Measurements from ENCODE around the gene ZSWIM7.

Gene ZSWIM7

DNA sequence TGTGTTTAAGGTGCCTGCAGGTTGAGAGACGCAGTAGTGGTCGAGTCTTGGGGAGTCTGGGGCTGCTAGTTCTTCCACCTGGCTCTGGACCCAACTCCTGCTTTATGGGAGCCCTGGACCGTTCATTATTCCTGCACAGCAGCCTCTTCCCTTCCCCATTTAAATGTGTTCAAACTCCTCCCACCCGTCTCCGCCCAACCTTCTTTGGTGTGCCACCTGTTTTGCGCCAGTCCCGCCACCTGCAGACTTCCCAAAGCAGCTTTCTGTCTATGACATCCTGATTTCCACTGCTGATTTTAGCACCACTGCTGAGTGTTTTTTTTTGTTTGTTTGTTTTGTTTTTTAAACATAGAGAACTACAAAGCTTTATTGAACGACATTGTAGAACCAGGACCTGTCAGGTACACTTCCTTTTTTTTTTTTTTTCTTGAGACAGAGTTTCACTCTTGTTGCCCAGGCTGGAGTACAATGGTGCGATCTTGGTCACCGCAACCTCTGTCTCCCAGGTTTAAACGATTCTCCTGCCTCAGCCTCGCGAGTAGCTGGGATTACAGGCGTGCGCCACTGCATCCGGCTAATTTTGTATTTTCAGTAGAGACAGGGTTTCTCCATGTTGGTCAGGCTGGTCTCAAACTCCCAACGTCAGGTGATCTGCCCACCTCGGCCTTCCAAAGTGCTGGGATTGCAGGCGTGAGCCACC is 41.7 kb downstream of the ZSWIM7 start:
- TF ChIP-seq, protein P1, sequence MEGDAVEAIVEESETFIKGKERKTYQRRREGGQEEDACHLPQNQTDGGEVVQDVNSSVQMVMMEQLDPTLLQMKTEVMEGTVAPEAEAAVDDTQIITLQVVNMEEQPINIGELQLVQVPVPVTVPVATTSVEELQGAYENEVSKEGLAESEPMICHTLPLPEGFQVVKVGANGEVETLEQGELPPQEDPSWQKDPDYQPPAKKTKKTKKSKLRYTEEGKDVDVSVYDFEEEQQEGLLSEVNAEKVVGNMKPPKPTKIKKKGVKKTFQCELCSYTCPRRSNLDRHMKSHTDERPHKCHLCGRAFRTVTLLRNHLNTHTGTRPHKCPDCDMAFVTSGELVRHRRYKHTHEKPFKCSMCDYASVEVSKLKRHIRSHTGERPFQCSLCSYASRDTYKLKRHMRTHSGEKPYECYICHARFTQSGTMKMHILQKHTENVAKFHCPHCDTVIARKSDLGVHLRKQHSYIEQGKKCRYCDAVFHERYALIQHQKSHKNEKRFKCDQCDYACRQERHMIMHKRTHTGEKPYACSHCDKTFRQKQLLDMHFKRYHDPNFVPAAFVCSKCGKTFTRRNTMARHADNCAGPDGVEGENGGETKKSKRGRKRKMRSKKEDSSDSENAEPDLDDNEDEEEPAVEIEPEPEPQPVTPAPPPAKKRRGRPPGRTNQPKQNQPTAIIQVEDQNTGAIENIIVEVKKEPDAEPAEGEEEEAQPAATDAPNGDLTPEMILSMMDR (IDR thresholded peaks at IDR 0.05; ENCODE audit: low read length, missing control alignments), result no peak
- H3K4me3 ChIP-seq (replicated peaks; ENCODE audit: low read depth, low read length), result no peak overlapping the region
- no peak for DNase-seq (ENCODE audit: low read depth)

DNA sequence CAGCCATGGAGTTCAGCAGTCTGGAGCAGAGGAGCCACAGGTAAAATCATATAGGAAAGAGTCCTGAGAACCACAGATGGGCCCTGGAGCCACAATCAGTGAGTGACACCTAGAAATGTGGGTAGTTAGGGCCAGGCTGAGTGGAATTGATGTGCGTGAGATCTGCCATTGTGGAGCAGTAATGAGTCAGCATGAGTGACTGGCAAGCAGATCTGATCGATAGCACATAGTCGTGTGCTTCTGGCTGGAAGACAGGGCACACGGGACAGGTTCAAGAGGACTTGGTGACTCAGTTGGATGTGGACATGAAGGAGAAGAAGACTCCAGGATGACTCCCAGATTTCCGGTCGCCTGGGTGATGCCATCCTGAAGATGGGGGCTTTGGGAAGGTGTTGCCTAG is 42.3 kb downstream of the ZSWIM7 start:
- H3K4me3 ChIP-seq (replicated peaks; ENCODE audit: low read depth, low read length), result no peak overlapping the region
- TF ChIP-seq, protein P1 (IDR thresholded peaks at IDR 0.05; ENCODE audit: low read length, missing control alignments), result no peak
- DNase-seq (ENCODE audit: low read depth), result no peak

DNA sequence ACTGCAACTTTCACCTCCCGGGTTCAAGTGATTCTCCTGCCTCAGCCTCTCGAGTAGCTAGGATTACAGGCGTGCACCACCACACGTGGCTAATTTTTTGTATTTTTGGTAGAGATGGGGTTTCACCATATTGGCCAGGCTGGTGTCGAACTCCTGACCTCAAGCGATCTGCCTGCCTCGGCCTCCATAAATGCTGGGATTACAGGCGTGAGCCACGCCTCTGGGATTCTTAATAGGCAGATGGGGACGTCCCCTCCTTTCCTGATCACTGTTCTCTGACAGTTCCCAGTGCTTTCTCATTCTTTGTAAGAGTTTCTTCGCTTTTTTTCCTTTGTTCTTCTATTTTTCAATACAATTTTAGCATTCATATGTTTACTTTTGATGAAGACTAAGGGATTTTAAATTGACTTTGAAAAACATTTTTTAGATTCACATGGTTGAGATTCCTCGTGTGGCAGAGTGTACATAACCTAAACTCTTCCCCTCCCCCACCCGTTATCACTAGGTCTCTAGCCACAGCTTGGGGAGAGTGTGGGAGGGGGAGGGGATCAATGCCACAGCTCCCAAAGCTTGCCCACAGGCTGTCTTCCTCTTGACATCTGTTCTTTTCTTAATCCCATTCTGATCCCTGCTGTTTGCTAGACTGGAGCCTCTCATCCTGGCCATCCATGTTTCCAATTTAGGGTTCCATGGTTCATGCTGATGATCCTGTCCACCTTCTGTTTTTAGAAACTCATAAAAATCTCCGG is 43.5 kb downstream of the ZSWIM7 start:
- no peak for DNase-seq (ENCODE audit: low read depth)

DNA sequence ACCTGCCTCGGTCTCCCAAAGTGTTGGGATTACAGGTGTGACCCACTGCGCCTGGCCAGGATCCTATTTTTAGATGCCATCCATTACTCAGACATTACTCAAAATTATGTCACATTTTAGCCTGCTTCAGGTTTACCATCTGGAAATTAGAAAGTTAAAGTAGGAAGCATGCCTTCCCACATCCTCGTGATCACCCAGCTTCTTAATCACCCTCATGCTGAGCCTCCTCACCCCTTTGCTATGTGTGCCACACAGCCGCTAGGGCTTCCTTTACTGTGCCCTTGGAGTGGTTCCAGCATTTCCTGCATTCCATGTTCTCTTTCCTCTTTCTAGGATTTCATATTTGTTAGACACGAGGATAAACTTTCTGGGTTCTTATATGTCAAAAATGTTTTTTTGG is 45.3 kb downstream of the ZSWIM7 start:
- no peak overlapping the region for H3K4me3 ChIP-seq (replicated peaks; ENCODE audit: low read depth, low read length)
- TF ChIP-seq, protein P1 (IDR thresholded peaks at IDR 0.05; ENCODE audit: low read length, missing control alignments), result no peak
- peak; percentile 85 for DNase-seq (ENCODE audit: low read depth)

More for the DNA sequence above, 43.5 kb downstream of the ZSWIM7 start:
- no peak overlapping the region for H3K4me3 ChIP-seq (replicated peaks; ENCODE audit: low read depth, low read length)
- TF ChIP-seq, protein P1 (IDR thresholded peaks at IDR 0.05; ENCODE audit: low read length, missing control alignments), result no peak

DNA sequence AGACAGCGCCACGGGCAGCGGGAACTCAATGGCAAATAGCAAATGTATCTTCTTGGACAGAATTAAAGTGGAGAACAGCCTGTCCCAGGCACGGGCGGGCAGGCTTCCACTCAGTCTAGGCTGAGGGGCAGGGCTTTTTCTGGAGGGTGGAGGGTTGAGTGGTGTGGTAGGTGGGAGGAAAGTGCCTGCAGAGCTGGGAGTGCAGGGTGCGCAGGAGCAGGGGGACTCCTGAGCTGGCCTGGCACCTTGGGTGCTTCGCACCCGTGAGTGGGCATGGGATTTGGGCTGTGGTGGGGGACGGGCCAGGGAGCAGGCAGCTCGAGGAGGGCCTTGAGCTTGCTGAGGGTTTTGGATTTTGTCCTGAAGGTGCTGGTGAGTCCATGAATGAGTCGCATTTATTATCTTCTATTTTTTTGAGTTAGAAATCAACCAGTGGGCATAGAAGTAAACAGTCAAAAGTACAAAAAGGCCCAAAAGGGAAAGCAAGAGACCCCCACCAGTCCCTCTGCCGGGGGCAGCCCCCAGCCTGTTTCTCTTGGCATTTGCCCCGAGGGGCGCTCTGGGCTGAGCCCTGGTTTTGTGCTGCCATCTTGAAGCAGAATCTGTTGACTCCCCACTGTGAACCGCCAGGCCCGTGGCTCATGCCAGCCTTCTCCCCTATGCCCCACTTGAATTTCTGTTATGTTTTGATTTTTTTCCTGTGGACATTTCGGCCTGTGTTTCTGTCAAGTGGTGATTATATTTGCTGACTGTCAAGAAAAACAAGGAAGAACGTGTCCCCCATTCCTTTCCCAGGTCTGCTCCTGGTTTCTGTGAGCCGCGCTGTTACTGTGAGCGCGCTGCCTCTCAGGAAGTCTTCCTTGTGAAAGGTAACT is 46.4 kb downstream of the ZSWIM7 start:
- no peak for DNase-seq (ENCODE audit: low read depth)
- H3K4me3 ChIP-seq (replicated peaks; ENCODE audit: low read depth, low read length), result no peak overlapping the region
- TF ChIP-seq, protein P1 (IDR thresholded peaks at IDR 0.05; ENCODE audit: low read length, missing control alignments), result no peak

DNA sequence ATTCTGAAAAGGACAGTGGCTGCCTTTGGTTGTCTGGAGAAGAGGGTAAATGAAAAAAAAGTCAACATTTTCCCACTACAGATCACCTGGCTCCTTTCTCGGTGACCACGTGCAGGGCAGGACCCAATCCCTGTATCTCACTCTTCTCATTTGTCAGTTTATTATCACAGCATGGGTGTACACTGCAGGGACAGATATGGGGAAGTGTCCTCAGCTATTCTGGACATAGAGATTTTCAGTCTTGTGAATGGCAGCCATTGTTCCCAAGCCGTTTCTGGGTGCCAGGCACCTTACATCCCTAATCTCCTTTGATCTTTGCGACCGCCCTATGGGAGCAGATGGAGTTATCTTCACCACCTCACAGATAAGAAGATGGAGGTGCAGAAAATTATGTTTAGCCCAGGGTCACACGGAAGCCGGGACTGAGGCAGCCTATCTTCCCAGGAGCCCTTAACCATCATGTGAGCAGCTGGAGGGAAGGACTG is 47.4 kb downstream of the ZSWIM7 start:
- H3K4me3 ChIP-seq (replicated peaks; ENCODE audit: low read depth, low read length), result no peak overlapping the region
- TF ChIP-seq, protein P1 (IDR thresholded peaks at IDR 0.05; ENCODE audit: low read length, missing control alignments), result no peak

More for the DNA sequence above, 47.4 kb downstream of the ZSWIM7 start:
- DNase-seq (ENCODE audit: low read depth), result no peak

Data from fibroblast of pulmonary artery (primary cell).